OCI-LY7 (cell line): ENCODE data around the gene ALKAL2. TPM values are rescaled to one million over a fixed set of nuclear protein-coding genes. Genes with fewer than 3 reads are reported as not detected.

Source experiments
- BruUV-seq: library from RNA; stranded (reverse); fragments of 400-500 nt; replicated peaks from 2 replicates; lab custom pipeline; 2021; lab: Mats Ljungman, UMichigan
- CTCF ChIA-PET: fragments of 300-600 bp; sonication (Branson Sonifier 250); formaldehyde crosslinking; loops from one replicate; lab custom pipeline; 2022; ENCODE audit warnings: antibody characterized with exemption; ENCODE audit not compliant: unreplicated experiment; lab: Charles Lee
- POLR2A ChIA-PET: fragments of 300-600 bp; sonication (Branson Sonifier 250); formaldehyde crosslinking; loops from one replicate; lab custom pipeline; 2022; ENCODE audit warnings: antibody characterized with exemption; lab: Charles Lee
- DNase-seq: peaks from one replicate; pipeline ENCODE4 v3.0.0-alpha.2; 2015; ENCODE audit warnings: low spot score
- H2AFZ ChIP-seq: fragments of 200-600 bp; sonication (generic), shearing (Covaris generic); 2 replicates; pipeline ENCODE4 v1.6.1; 2014; ENCODE audit warnings: mild to moderate bottlenecking, antibody characterized with exemption, low read length, moderate library complexity
- H3K27ac ChIP-seq: fragments of 200-600 bp; sonication (generic); 2 replicates; pipeline ENCODE4 v1.5.1; 2014; ENCODE audit warnings: mixed run types, low read depth, mild to moderate bottlenecking, moderate library complexity, low read length, inconsistent platforms; ENCODE audit not compliant: poor library complexity, severe bottlenecking
- H3K36me3 ChIP-seq: fragments of 200-600 bp; sonication (generic); 2 replicates; pipeline ENCODE4 v1.6.1; 2014; ENCODE audit warnings: mild to moderate bottlenecking, antibody characterized with exemption, low read length, moderate library complexity, mixed read lengths; ENCODE audit not compliant: insufficient read depth
- H3K4me1 ChIP-seq: fragments of 200-600 bp; sonication (generic); 2 replicates; pipeline ENCODE4 v1.5.1; 2014; ENCODE audit warnings: mild to moderate bottlenecking, low read length; ENCODE audit not compliant: insufficient read depth, poor library complexity, severe bottlenecking
- H3K4me2 ChIP-seq: fragments of 200-600 bp; sonication (generic); 2 replicates; pipeline ENCODE4 v1.6.1; 2014; ENCODE audit warnings: mild to moderate bottlenecking, low read length
- H3K4me3 ChIP-seq: fragments of 200-600 bp; sonication (generic); 2 replicates; pipeline ENCODE4 v1.5.1; 2014; ENCODE audit warnings: mild to moderate bottlenecking, low read depth, low read length; ENCODE audit not compliant: poor library complexity, severe bottlenecking
- H3K79me2 ChIP-seq: fragments of 200-600 bp; sonication (generic); 2 replicates; pipeline ENCODE4 v1.6.1; 2016; ENCODE audit warnings: low read depth, mild to moderate bottlenecking, low read length, moderate library complexity, mixed read lengths; ENCODE audit not compliant: insufficient read depth
- H3K9me2 ChIP-seq: fragments of 200-600 bp; sonication (generic); 2 replicates; pipeline ENCODE4 v1.6.1; 2016; ENCODE audit warnings: mild to moderate bottlenecking, low read length, mixed read lengths; ENCODE audit not compliant: insufficient read depth
- H3K9me3 ChIP-seq: fragments of 200-600 bp; sonication (generic); 2 replicates; pipeline ENCODE4 v1.6.1; 2014; ENCODE audit warnings: mild to moderate bottlenecking, mixed run types, low read length, mixed read lengths
- H4K20me1 ChIP-seq: fragments of 200-600 bp; sonication (generic); 2 replicates; pipeline ENCODE4 v1.6.1; 2014; ENCODE audit warnings: mild to moderate bottlenecking, antibody characterized with exemption, low read length, moderate library complexity, mixed read lengths; ENCODE audit not compliant: insufficient read depth
- EZH2phosphoT487 ChIP-seq: fragments of 200-600 bp; sonication (generic); IDR thresholded peaks from 2 replicates; pipeline ENCODE4 v1.6.1; 2018; ENCODE audit warnings: low read depth, borderline replicate concordance, mild to moderate bottlenecking, mixed run types, antibody characterized with exemption, low read length, moderate library complexity, mixed read lengths
- intact Hi-C: fragments of 100-400 bp; cut with micrococcal nuclease; formaldehyde crosslinking; loops from one replicate; pipeline ENCODE4 v1.10.0; 2022; ENCODE audit not compliant: unreplicated experiment
- total RNA-seq, 2 experiments: library from RNA; depleted of rRNA in 1 of 2; stranded (reverse); fragments of >200 nt in 1 of 2; shearing (Covaris generic) in 1 of 2; gene quantifications; 2 replicates each; pipeline ENCODE4 v1.2.3, GENCODE V29; 2014 to 2022
- TF ChIP-seq, protein P1 (sequence below): fragments of 200-600 bp; sonication (generic); conservative IDR thresholded peaks from 2 replicates; pipeline ENCODE4 v1.5.1; 2014; ENCODE audit warnings: mild to moderate bottlenecking, antibody characterized with exemption, low read length, moderate library complexity, mixed read lengths

Gene ALKAL2
- total RNA-seq, 2 experiments from 2014 or later = not detected

DNA sequence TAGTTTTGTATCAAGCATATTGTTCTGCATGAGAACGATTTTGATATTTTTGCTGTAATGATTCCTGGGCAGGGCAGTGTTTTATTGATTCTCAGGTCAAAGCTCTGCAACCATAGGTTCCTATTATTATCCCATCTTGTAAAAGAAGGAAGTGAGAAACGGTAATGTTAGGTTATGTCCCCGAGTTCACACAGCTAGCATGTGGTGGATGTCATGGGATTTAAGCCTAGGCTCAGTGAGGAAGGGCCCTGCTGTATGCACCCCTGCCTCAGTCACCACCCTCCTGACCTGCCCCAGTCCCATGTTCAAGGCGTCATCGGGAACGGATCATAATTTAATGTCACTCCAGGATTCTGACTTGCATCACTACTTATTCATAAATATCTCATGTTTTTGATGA, 12.4 kb downstream of the ALKAL2 start:
- intact Hi-C loops = no loop called here
- Histone ChIP-seq H3K79me2 (peaks cover 69% of the 10 kb centered on the region), H2AFZ (no peak overlapping the region), H4K20me1 (peaks cover 45% of the 10 kb centered on the region), H3K9me3 (no peaks in the 10 kb centered on the region), H3K4me3 (no peak overlapping the region), H3K36me3 (peaks cover 99% of the 10 kb centered on the region), H3K9me2 (no peaks in the 10 kb centered on the region), H3K27ac (no peak overlapping the region), H3K4me1 (peaks cover 19% of the 10 kb centered on the region), H3K4me2 (peak overlapping the region; percentile 47)
- ChIA-PET CTCF (no interaction called here), POLR2A (interaction anchor here (1.4 to 2.1 kb wide), 3 partner anchors 7 to 10 kb away, joined by 4 to 6 read pairs (median 5); no protein-coding TSS in a partner anchor)
- DNase-seq = peak; percentile 52
- BruUV-seq = no TSS peak
- TF ChIP-seq, protein P1, sequence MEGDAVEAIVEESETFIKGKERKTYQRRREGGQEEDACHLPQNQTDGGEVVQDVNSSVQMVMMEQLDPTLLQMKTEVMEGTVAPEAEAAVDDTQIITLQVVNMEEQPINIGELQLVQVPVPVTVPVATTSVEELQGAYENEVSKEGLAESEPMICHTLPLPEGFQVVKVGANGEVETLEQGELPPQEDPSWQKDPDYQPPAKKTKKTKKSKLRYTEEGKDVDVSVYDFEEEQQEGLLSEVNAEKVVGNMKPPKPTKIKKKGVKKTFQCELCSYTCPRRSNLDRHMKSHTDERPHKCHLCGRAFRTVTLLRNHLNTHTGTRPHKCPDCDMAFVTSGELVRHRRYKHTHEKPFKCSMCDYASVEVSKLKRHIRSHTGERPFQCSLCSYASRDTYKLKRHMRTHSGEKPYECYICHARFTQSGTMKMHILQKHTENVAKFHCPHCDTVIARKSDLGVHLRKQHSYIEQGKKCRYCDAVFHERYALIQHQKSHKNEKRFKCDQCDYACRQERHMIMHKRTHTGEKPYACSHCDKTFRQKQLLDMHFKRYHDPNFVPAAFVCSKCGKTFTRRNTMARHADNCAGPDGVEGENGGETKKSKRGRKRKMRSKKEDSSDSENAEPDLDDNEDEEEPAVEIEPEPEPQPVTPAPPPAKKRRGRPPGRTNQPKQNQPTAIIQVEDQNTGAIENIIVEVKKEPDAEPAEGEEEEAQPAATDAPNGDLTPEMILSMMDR = no peak
- TF ChIP-seq EZH2phosphoT487 = no peak

DNA sequence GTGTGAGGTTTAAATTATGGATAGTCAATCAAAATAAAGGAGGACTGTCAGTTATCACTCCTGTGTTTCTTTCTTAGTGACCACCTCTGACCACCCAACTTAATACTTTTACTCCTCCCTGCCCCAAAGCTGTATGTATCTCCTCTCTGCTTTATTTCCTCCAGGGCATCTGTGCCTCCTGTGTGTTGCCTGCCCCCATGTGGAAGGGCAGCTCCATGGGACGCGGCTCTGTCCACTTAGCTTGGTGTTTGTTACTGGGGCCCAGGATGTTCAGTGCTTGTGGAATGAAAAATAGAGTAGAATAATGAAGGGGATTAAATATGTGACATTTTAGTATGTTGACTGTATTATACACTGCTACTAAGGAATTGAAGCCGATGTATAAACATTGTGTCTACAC, 13.4 kb downstream of the ALKAL2 start:
- ChIA-PET POLR2A (interaction anchor here (0.7 to 1.2 kb wide), 2 partner anchors 16 to 17 kb away, joined by 3 to 4 read pairs; no protein-coding TSS in a partner anchor), CTCF (no interaction called here)
- Histone ChIP-seq H3K9me2 (no peaks in the 10 kb centered on the region), H3K9me3 (no peaks in the 10 kb centered on the region), H3K79me2 (peaks cover 78% of the 10 kb centered on the region), H3K27ac (no peak overlapping the region), H3K36me3 (peaks cover 97% of the 10 kb centered on the region), H3K4me1 (peaks cover 21% of the 10 kb centered on the region), H3K4me2 (no peak overlapping the region; the same call in 1 of the 2 replicates), H4K20me1 (peaks cover 53% of the 10 kb centered on the region), H3K4me3 (no peak overlapping the region), H2AFZ (no peak overlapping the region)
- TF ChIP-seq, protein P1 = peak; percentile 56; the same call in 1 of the 2 replicates
- no peak for TF ChIP-seq EZH2phosphoT487
- BruUV-seq = no TSS peak
- intact Hi-C loops = no loop called here
- DNase-seq = no peak

DNA sequence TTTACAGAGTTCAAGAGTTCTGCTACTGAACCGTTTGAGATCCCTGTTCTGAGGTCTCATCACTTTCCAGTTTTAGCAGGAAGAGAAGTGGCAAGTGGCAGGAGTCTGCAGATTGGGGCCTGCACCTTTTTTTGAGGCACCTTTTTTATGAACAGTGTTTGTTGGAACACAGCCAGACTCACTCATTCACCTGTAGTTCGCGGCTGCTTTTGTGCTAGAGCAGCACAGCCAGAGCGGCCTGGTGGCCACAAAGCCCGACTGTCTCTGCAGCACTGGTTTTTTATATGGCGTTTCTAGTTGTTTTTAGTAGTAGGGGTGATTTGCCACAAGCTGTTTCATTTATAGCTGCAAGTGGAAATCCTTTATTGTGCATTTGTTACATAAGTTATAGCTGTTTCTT, 14.6 kb downstream of the ALKAL2 start:
- intact Hi-C loops = no loop called here
- no peak overlapping the region for H2AFZ ChIP-seq
- no peak for DNase-seq
- no peaks in the 10 kb centered on the region for H3K9me2 ChIP-seq
- H3K79me2 ChIP-seq = peaks cover 90% of the 10 kb centered on the region
- peaks cover 32% of the 10 kb centered on the region for H3K4me1 ChIP-seq
- no peak overlapping the region for H3K27ac ChIP-seq
- TF ChIP-seq EZH2phosphoT487 = no peak
- TF ChIP-seq, protein P1 = no peak
- no peak overlapping the region for H3K4me3 ChIP-seq
- H3K4me2 ChIP-seq = no peak overlapping the region
- CTCF ChIA-PET = no interaction called here
- peaks cover 65% of the 10 kb centered on the region for H4K20me1 ChIP-seq
- no peaks in the 10 kb centered on the region for H3K9me3 ChIP-seq
- no TSS peak for BruUV-seq
- H3K36me3 ChIP-seq = peaks cover 94% of the 10 kb centered on the region
- POLR2A ChIA-PET = interaction anchor here (1.2 kb wide), 1 partner anchor 15 kb away, joined by 3 read pairs; no protein-coding TSS in a partner anchor
